Measurements from ENCODE around the gene SLC35C1.
"Not testable (repeated sequence)": the region's sequence is repeated elsewhere in the genome, so short reads cannot be mapped to it uniquely, and the experiment has no call there.

Gene SLC35C1

DNA sequence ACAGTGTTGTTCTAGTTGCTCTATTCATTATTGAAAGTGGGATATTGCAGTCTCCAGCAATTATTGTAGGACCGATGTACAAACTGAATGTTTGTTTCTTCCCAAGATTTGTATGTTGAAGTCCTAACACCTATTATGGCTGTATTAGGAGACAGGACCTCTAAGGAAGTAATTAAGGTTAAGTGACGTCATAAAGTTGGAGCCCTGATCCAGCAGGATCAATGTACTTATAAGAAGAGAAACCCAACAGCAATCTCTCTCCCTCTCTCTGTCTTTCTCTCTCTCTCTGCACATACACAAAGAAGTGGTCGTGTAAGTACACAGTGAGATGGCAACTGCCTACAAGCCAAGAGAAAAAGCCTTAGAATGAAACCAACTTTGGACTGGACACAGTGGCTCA is 16.1 kb upstream of the SLC35C1 start:
- DNase-seq (ENCODE audit: low spot score): no peak

DNA sequence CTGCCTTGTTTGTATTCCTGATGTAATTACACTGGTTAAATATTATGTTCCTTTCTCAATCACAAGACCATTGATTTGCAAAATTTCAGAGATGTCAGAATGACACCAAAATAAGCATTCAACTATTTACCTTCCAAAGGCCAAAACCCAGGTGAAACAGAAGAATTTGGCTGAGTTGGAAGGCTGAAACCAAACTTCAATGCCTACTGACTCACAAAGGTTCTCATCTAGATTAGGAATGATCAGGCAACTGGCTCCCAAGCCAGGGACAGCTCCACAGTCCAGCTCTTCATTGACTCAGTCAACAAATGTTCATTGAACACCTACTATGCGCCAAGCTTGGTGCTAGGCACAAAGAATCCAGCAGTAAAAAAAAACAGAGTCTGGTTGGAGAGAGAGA is 13.4 kb upstream of the SLC35C1 start:
- DNase-seq (ENCODE audit: low spot score): no peak

DNA sequence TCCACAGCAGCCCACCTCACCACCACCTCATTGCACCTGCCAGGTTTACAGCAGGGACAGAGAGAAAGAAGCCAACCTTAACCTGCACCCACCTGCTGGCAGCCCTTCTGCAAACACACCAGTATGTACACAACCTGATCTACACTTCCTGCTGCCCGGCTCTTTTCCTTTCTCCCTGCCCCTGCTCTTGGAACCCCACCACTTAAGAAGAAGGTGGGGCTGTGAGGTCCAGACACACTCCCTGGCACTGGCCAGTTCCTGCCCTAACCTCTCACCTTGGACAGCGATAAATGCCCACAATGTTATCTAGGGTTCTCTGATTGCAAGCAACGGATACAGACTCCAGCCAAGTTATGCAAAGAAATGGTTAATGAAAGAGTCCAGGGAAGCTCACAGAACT is 10.8 kb upstream of the SLC35C1 start:
- no peak for DNase-seq (ENCODE audit: low spot score)

DNA sequence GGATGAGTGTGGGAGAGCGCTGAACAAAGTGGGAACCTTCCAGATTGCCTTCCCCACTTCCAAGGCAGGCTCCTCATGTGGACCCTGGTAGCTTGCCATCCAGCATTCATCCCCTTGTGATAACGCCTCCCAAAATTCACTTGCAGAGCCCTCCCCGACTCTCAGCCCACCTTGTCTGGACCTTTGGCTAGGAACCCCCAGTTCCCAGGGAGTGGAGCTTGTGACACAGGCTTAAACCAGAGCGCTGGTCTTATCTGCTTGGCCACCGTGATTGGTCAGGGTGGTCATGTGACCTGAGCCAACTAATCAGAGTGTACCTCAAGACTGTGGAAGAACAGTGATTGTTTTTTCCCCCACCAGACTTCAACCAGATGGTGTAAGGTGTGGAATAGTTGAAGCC is 9.6 kb upstream of the SLC35C1 start:
- DNase-seq (ENCODE audit: low spot score): no peak

DNA sequence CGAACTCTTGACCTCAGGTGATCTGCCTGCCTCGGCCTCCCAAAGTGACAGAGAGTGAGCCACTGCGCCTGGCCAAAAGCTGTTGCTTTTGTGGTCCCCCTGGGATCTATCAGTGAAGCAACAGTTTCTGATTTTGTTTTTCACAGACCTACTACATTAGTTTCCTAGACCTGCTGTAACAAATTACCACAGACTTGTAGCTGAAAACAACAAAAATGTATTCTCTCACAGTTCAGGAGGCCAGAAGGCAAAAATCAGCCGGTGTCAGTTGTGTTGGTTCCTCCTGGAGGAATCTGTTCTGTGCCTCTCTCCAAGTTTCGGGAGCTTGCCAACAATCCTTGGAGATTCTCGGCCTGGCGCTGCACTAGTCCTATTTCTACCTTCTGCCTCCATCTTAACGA is 8.5 kb upstream of the SLC35C1 start:
- no peak for DNase-seq (ENCODE audit: low spot score)

DNA sequence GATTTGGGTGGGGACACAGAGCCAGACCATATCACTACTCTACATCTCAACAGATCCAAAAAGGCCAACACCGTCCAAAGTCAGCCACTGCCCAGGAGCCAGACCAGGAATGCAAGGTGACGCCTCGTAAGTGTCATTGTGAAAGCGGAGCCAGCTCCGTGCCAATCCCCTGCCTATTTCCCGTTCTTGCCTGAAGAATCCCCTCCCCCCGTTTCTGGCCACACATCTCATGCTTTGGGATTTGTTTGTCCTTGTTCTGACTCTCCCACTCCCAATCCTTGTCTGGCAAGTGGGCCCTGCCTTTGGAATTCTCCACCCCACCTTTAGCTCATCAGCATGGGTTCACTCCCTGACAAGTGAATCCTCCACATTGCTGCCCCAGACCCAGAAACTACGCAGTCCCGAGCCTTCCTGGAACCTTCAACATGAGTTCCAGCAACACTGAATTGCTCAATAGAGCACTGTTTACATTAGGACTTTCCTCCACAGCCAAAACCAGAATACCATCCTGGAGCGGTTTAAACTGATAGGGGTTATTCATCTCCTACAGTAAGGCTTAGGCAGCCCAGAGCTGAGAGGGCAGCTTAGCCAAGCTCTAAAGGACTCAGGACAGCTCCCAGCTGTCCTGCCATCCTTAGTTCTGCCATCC is 6.0 kb upstream of the SLC35C1 start:
- DNase-seq (ENCODE audit: low spot score): no peak

DNA sequence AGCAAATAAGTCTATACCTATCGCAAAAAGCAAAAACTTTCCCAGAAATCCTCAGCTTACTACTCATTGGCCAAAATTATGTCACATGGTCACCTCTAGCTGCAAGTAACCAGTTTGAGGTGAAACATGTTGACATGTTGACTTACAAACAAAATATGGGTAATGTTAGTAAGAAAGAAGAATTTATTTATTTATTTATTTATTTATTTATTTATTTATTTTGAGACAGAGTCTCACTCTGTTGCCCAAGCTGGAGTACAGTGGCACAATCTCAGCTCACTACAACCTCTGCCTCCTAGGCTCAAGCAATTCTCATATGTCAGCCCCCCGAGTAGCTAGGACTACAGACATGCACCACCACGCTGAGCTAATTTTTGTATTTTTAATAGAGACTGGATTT is 5.4 kb upstream of the SLC35C1 start:
- no peak for DNase-seq (ENCODE audit: low spot score)

DNA sequence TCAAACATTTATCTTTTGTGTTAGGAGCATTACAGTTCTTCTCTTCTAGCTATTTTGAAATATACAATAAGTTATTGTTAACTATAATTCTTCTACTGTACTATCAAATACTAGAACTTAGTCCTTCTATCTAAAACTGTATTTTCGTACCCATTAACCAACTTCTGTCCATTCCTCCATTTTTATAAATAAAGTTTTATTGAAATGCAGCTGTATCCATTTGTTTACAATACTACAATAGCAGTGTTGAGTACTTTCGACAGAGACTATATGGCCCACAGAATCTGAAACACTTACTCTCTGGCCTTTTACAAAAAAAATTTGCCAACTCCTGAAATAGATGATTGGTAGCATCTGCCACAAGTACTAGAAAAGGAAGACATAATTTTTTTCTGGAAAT is 4.7 kb upstream of the SLC35C1 start:
- DNase-seq (ENCODE audit: low spot score): no peak

DNA sequence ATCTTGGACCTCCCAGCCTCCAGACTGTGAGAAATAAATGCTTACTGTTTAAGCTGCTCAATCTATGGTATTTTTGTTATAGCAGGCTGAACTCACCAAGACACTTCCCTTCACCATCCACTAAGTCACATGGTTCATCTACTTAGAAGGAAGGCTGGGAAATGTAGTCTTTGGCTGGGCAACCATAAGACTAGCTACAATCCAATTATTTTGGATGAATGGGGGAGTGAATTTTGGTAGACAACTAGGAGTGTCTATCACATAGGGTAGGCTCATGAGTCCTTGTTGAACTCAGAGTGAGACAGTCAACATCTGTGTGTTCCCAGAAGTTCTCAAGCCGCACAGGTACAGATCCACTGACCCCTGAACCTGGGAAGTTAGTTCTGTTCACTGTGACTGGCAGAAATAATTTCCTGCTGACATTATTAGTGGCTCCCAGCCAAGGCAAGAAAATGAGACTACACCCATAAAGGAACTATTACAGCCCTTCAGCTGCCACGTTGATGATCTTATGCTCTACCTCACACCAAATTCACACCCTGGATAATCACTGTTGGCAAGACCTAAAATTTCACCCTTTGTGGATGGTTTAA is 3.1 kb upstream of the SLC35C1 start:
- DNase-seq (ENCODE audit: low spot score): no peak

DNA sequence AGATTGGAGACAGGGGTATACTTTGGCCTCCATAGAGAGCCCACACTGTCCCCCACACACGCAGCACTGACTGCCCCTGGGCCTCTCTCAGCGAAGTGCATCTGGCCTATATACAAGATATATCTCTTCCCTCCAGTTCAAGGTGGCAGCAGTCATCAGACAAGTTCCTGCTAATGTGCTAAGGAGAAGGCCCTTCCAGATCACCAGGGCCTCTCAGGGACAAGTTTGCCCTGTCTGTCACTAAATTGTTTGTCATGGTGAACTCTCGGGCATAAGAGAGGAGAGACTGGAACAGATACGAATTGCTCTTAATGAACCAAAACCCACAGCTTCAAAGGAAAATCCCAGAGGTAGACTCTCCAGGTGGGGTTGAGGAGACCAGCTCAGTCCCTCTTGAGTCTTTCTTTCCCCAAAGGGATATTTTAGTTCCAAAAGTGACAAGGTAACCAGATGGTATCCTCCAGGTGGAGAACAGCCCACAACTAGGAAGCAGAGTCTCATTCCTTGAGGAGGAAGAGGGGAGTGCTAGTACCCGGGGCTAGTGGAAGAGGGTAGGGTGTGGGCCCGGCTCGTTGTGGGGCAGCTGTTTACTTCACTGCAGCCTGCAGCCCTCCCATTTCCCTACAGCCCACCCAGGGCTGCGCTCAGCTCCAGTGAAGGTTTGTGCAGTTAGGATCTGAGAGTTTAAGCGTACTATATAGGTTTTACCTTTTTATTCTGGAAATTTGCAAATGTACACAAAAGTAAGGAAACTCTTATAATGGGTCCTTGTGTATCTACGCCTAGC is 2.2 kb upstream of the SLC35C1 start:
- DNase-seq (ENCODE audit: low spot score): no peak

DNA sequence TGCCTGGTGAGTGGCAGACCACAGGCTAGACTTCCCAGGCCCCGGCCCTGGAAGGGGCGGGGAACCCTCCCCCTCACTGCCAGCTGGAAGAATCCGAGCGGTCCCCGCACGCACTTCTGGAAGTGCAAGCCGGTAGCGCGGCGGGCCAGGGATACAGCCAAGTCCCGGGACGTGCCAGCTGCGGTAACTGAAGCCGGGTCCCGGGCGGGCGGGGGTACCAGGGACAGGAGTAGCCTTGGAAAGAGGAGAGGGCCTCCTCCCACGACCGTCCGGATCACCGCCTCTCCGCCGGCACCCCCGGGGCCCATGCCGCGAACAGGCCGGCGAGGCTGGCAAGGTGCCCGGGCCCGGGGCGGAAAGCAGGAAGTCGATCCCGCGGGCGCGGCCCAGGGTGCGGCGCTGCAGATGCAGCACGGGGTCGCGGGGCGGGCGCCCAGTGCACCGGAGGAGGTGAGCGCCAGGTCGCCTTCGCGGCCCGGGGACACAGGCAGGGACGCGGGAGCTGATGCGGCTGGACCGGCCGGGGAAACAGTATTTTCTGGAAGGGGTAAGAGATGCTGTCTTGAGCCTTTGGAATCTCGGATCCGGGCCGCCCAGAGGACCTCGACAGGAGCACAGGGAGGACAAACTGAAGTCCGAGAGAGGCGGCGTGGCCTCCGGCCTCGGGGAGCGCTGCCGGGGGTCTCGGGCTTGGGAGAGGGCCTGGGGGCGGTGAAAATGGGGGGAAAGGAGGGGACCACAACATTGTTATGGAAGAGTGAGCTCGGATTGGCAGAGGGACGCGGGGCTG is 783 bp upstream of the SLC35C1 start:
- peak; percentile 57 for DNase-seq (ENCODE audit: low spot score)

DNA sequence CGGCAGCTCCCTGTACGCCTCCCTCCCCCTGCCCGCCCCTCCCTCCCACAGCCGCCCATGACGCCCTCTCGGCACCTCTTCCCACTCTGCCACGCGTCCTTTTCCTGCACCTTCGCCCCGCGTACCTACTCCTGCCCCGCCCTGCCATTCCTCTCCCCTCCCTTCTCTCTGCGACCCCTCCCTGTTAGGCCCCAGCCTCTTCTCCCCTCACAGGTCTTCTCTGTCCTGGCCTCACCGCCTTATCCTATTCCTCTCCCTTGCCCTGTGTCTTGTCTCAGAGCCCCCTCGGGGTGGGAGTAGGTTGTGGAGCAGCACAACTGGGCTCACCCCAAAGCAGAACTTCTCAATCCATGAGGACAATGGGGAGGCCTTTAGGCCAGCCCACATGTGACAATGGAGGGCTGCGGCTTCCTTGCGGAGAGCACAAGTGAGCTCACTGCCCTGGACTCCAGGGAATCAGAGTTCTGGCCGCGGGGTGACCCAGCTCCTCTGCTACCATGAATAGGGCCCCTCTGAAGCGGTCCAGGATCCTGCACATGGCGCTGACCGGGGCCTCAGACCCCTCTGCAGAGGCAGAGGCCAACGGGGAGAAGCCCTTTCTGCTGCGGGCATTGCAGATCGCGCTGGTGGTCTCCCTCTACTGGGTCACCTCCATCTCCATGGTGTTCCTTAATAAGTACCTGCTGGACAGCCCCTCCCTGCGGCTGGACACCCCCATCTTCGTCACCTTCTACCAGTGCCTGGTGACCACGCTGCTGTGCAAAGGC is 539 bp downstream of the SLC35C1 start:
- DNase-seq (ENCODE audit: low spot score): peak; percentile 26

DNA sequence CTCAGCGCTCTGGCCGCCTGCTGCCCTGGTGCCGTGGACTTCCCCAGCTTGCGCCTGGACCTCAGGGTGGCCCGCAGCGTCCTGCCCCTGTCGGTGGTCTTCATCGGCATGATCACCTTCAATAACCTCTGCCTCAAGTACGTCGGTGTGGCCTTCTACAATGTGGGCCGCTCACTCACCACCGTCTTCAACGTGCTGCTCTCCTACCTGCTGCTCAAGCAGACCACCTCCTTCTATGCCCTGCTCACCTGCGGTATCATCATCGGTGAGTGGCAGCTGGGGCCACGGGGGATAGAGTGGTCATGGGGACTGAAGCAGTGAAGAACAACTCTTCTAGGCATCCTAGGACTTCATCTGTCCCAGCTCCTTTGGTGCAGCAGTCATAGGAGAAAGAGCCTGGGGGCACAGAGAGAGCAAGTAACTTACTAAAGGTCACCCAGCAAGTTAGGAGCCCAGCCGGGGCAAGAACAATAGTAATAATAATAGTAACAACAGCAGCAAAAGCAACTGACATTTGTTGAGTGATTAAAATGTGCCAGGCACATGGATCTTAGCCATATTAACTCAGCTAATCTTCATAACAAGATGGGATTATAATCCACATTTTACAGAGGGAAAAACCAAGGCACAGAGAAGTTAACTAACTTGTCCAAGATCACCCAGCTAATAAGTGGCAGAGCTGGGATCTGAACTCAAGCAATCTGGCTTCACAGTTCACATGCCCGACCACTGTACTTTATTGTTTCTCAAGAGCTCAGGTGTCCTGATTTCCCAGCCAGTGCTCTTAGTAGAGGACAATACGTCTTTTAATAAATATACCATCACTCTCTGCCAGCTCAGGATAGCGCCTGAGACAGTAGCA is 1.4 kb downstream of the SLC35C1 start:
- DNase-seq (ENCODE audit: low spot score): no peak

DNA sequence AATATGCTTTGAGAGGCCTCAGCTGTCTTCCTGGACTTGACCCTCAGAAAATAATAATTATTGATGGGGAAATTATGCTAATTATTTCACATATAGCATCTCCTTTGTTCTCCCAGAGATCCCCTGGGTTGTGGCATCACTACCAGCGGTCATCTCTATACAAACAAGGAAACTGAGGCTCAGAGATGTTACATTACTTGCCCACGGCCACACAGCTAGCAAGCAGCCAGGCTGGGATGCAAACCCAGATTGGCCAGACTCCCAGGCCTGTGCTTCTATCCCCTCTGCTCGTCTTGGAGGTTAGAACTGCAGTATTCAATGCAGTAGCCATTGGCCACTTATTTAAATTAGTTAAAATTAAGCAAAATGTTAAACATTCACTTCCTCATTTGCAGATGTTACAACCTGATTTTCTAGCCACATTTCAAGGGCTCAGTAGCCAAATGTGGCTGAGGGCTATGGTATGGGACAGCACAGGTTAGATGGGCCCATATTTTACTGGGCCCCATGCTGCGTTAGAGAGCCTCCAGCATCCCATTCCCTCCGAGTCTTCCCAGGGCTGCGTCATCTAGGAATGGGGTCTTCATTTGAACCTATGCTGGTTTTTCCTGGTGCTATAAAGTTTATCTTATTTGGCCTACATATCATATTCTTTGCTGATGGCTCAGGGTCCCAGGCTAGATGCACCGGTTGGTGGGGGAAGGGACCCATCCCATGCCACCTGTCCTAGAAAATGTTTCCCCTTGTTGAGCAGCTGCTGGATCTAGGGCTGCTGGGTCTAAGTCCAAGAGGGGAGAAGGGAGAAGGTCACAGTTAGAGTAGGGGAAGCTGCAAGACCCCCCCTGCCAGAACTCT is 2.2 kb downstream of the SLC35C1 start:
- DNase-seq (ENCODE audit: low spot score): no peak

DNA sequence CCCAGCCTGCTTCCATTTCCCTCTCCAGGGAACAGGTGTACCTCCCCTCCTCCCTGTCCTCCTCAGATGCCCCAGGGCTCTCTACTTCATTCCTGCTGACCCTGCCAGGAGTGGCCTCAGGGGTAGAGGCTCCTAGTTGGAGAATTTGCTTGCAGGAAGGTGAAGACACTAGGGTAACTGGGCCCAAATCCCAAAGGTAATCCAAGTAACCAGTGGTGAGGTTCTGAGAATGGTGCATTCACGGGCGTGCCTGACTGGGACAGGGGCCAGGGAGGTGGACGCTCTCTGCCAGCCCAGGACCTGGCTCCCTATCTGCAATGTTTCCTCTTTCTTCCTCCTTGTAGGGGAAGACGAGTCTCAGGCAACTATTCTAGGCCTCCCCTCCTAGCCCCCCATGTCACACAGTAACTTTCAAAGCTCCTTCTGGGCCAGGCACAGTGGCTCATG is 2.9 kb downstream of the SLC35C1 start:
- no peak for DNase-seq (ENCODE audit: low spot score)

DNA sequence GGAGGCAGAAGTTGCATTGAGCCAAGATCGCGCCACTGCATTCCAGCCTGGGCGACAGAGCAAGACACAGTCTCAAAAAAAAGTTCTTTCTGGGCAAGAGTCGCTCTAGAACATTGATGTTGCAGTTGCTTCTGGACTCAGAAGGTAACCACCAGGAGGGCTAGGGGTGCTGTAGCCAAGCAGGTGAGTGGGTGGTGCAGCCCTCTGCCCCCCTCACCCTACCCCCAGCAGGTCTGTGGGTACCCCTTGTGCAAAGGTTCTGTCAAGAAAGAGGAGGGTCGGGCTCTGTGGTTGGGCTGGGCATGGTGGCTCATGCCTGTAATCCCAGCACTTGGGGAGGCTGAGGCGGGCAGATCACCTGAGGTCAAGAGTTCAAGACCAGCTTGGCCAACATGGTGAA is 3.5 kb downstream of the SLC35C1 start:
- not testable (repeated sequence) for DNase-seq (ENCODE audit: low spot score)

DNA sequence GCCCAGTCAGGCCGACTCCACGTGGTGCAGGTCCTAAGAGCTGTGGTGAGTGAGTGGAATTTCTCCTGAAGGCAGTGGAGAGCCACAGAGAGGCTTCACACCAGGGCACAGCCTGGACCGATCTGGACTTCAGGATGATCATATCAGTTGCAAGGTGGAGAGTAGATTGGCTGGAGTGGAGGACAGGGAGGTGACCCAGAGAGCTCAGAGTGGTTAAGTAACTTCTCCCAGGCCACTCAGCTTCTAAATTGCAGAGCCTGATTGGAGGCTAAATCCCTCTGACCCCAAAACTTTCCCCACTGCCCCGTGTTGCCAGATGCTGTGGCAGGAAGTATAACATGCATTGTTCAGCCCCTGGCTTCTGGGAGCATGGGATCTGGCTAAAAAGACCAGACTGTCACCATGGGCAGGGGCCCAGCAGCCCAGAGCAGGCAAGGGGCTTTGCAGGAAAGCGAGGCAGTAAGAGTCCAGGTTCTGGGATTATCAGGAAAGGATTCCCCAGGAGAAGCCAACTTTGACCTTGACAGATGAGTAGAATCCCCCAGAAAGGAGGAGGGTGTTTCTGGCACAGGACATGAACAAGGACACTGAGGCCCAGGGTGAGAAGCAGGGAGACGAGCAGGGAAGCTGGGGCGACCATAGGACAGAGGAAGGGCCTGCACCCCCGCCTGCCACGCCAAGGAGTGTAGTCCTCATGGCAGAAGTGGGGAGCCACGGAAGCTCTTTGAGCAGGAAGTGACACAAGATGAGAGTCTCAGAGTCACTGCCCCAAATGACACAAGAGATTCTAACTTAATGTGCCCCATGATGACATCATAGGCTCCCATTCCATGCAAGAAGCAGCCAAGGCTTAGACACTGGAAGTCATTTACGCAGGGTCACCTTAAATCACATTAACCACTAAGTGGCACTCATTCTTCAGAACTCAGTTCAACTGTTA is 4.8 kb downstream of the SLC35C1 start:
- no peak for DNase-seq (ENCODE audit: low spot score)

DNA sequence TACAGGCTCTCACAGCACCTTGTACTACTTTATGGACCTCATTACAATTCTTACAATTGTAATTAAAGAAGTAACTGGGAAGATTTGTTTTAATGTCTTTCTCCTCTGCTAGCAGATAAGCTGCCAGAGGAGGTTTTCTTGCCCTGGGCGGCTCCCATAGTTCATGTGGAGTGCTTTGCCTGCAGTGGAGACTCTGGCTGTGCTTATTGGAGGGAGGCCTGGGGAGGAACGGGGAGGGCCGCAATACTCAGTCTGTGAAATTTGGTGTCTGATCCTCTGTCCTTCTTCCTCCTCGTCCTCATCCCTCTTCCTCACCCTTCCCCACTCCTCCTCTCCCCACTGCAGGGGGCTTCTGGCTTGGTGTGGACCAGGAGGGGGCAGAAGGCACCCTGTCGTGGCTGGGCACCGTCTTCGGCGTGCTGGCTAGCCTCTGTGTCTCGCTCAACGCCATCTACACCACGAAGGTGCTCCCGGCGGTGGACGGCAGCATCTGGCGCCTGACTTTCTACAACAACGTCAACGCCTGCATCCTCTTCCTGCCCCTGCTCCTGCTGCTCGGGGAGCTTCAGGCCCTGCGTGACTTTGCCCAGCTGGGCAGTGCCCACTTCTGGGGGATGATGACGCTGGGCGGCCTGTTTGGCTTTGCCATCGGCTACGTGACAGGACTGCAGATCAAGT is 5.6 kb downstream of the SLC35C1 start:
- no peak for DNase-seq (ENCODE audit: low spot score)

All from Ammon's horn (tissue), 1 donor.